ENCODE results near the gene FOXA2. TPM values are rescaled to one million over a fixed set of nuclear protein-coding genes. Genes with fewer than 3 reads are reported as not detected.

FOXA2 gene
- total RNA-seq, 4 donors from 2014 or later, result 1.5 to 15.5 (median 4.7) TPM

Small RNA genes lying within 50 kb of the gene (small RNA-seq; reads per million reads assigned to genes)
- not detected for gene LINC00261

Data from thyroid gland (tissue), 4 donors.